HG02678 (cell line): Measurements from ENCODE around the gene TNNT1.

Experiments
- ATAC-seq: cut with Tn5 transposase; IDR thresholded peaks from one replicate; pipeline ENCODE4 v1.9.1; 2021; ENCODE audit warnings: mild to moderate bottlenecking, moderate library complexity; ENCODE audit not compliant: unreplicated experiment

The TNNT1 gene

DNA sequence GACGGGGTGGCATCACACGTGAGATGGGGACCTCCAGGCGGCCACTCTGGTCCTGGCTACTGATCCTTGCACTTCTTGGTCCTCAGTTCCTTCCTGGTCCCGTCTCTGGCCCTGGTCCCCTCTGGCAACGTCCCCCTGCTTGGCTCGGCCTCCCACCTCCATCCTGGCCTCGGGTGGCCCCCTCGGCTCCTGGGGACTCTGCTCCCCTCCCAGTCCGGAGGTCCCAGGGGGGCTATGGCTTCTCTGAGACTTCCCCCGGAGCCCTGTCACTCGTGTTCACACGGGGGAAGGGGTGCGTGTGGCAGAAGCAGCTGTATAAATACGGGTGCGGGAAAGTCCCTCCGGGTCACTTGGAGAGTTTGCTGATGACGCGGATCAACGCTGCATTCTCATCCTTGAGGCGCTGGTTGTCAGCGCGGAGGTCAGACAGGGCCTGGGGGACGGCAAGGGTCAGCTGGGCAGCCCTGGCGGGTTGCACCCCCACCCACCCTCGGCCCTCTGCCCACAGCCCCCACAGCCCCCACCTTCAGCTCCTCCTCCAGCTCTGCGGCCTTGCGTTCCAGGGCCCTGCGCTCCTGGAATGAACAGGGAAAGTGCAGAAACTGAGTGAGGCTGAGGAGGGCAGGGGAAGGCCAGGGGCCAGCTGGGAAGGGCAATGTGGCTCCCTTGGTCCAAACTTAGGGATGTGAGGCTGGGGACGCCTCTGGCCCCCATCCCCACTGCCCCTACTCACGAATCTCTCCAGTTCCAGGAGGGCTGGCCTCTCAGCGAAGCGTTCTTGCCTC lies 57.7 kb downstream of the TNNT1 start:
- ATAC-seq = no peak

DNA sequence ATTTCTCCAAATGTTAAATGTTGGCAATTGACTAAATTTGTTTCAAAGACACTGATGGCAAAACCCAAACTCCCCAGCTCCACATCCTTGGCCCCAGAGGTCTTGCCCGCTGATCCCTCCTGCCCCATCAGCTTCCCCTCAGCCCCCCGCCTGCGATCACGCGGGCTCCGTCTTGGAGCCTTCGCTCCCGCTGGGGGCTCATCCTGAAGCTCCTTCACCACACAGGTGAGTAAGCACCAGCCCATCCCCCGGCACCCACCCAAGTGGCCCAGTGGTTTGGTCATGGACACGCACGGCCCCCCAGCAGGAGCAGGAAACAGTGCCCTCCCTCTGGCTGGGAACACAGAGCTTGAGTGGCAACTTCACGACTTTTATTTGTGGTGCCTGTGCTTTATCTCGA lies 58.4 kb downstream of the TNNT1 start:
- no peak for ATAC-seq

DNA sequence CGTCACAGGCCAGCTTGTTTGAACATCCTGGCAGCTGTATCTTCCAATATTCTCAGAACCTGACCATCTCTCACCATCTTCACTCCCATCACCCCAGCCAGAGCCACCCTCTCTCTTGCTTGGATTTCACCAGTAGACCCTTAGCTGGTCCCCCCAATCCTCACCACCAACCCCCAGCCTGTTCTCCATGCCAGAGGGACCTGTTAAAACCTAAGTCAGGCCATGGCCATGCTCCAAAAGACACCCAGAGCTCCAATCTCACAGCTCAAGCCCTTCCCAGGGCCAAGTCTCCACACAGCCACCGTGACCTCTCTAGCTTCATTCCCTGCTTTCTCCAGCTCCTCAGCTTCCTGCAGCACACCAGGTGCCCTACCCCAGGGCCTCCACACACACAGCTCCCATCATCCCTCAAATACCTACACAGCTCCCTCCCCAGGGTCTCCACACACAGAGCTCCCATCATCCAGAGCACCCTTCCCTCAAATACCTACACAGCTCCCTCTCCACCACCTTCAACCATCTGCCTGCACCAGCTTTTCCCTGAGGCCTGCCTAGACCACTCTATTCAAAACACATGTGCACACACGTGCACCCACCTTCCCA lies 59.6 kb downstream of the TNNT1 start:
- no peak for ATAC-seq

DNA sequence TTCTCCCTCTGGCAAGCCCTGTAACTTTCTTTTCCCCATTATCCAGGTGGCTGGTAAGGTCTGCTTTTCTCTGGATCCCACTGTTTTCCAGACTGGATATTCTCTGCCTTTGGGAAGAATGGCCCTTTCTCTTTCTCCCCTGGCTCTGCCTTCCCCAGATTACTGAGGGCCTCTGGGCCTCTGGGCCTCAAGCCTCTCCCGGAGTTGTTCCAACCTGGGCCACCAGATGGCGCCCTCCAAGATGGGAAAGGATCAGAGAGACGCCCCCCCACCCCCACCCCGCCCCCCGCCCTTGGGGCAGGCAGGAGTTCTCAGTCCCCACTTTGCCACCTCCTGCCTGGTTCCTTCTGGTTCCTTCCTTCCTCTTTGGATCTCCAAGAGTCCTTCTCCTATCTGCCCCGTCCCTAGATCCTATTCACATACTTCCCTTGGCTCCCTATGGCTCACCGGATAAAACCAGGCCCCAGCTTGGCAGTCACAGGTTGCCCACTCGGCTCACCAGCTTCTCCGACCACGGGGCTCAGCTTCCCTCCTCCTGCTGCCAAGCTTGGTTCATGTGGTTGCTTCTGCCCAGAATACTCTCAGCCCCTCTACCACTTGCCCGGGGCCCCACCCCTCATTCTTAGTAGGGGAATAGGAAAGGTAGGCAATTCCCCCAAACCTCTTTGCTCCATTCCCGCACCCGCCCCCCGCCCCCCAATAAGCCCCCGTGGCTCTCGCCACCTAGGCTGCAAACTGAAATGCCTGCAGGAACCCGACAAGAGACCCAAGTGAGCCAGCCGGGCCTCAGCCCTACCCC lies 60.3 kb downstream of the TNNT1 start:
- ATAC-seq = no peak

DNA sequence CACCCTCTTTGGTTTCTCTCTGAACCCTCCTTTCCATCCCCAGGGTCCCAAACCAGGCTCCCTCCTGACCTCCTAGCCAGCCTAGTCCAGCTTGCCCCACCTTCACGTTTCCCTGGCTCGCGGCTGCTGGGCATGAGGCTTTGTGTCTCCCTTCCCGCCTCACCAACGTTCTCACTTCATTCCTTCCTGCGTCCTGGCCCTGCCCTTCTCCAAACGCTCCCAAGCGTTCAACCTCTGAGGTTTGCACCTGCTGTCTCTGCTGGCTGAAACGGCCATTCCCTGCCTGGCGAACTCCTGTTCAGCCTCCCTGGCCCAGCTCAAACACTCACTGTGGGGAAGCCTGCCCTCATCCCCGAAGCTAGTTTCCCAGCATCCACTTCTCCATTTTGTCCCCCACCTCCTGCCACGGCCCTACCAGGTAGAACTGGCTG lies 61.0 kb downstream of the TNNT1 start:
- no peak for ATAC-seq

DNA sequence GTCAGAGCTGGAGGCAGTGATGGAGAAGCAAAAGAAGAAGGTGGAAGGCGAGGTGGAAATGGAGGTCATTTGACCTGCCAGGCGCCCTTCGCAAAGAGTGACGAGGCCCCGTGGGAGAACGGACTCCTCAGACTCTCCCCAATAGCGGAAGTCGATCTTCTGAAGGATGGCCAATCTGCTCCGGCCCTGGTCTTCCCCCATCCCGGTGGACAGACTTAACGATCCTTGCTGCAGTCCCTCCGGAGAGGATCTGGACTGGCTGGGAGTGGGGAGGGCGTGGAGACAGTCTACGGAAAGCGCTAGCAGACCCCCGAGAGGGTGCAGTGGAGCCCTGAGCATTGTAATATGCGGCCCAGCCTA lies 61.5 kb downstream of the TNNT1 start:
- no peak for ATAC-seq

- ATAC-seq = no peak
Measured at GRCh38 chr19:55086730-55087541, 62.1 kb downstream of the TNNT1 start.

DNA sequence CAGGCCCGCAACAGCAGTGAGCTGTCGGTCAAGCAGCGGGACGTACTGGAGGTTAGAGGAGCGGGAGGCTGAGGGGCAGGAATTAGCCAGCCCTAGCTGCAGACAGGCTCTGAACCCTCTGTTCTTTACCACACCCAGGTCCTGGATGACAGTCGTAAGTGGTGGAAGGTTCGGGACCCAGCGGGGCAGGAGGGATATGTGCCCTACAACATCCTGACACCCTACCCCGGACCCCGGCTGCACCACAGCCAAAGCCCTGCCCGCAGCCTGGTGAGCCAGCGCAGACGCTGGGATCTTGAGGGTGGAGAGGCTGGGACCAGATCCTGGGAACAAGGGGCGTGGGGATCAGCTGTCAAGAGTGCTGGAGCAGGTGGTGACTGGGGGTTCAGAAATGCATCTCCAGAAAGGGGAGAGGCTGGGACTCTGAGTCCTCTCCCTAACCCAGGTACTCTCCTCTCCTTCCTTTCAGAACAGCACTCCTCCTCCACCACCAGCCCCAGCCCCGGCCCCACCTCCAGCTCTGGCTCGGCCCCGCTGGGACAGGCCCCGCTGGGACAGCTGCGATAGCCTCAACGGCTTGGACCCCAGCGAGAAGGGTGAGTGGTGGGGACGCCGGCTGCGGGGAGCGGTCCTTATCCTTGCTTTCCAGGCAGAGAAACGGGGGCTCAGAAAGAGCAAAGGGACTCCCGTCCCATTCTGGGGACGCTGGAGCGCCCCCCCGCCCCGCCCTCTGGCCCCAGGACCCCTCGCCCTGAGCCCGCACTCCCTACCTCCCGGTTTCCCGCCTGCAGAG lies 62.9 kb downstream of the TNNT1 start:
- ATAC-seq = no peak

- ATAC-seq = no peak
Measured at GRCh38 chr19:55084416-55084815, 64.6 kb downstream of the TNNT1 start.

GRCh38 chr19:55083004-55083850 lies 65.8 kb downstream of the TNNT1 start:
- ATAC-seq = no peak
